H1 (cell line): ENCODE data around the gene CYP4Z1. TPM values are rescaled to one million over a fixed set of nuclear protein-coding genes. Genes with fewer than 3 reads are reported as not detected.
"Not testable (repeated sequence)": the region's sequence is repeated elsewhere in the genome, so short reads cannot be mapped to it uniquely, and the experiment has no call there.

Experiments used
- CTCF ChIA-PET: fragments of 300-600 bp; sonication (Branson Sonifier 250); formaldehyde crosslinking; loops from one replicate; lab custom pipeline; 2021; ENCODE audit not compliant: partially characterized antibody; lab: Charles Lee
- POLR2A ChIA-PET: fragments of 300-600 bp; sonication (Branson Sonifier 250); formaldehyde crosslinking; loops from one replicate; lab custom pipeline; 2021; ENCODE audit warnings: inconsistent platforms; ENCODE audit not compliant: partially characterized antibody; lab: Charles Lee
- DNase-seq, 2 experiments: peaks; one replicate each; pipeline versions ENCODE4 v3.0.0 to v3.0.0-alpha.2; 2010 to 2022; ENCODE audit warnings: low spot score in 2 of 2, low read depth in 1 of 2, mixed read lengths in 1 of 2
- FAIRE-seq: peaks from 2 replicates; lab custom pipeline; 2011; peaks lifted over from hg19 to GRCh38; lab: Jason Lieb, UNC
- H2AFZ ChIP-seq: 2 replicates; pipeline ENCODE4 v1.8.1; 2012; ENCODE audit warnings: low read length, inconsistent platforms
- H2AK5ac ChIP-seq: 2 replicates; pipeline ENCODE4 v1.6.1; 2013; ENCODE audit warnings: low read depth, low read length
- H2BK120ac ChIP-seq: replicated peaks from 2 replicates; pipeline ENCODE3; 2013; ENCODE audit warnings: low read depth, low read length, inconsistent platforms
- H2BK12ac ChIP-seq: 2 replicates; pipeline ENCODE4 v1.6.1; 2013; ENCODE audit warnings: low read depth, low read length
- H2BK15ac ChIP-seq: 2 replicates; pipeline ENCODE4 v1.6.1; 2013; ENCODE audit warnings: low read length
- H2BK20ac ChIP-seq: 2 replicates; pipeline ENCODE4 v1.6.1; 2013; ENCODE audit warnings: low read length
- H2BK5ac ChIP-seq: 2 replicates; pipeline ENCODE4 v1.6.1; 2013; ENCODE audit warnings: low read depth, low read length
- H3K14ac ChIP-seq: 2 replicates; pipeline ENCODE4 v1.6.1; 2013; ENCODE audit warnings: inconsistent platforms; ENCODE audit not compliant: insufficient read length
- H3K18ac ChIP-seq: 2 replicates; pipeline ENCODE4 v1.6.1; 2013; ENCODE audit warnings: low read length; ENCODE audit errors: extremely low read depth
- H3K23ac ChIP-seq: 2 replicates; pipeline ENCODE4 v1.6.1; 2013; ENCODE audit warnings: inconsistent platforms; ENCODE audit not compliant: insufficient read length
- H3K23me2 ChIP-seq: 2 replicates; pipeline ENCODE4 v1.6.1; 2013; ENCODE audit warnings: low read depth, low read length
- H3K27ac ChIP-seq: 2 replicates; pipeline ENCODE4 v1.6.1; 2011; ENCODE audit warnings: low read depth, low read length, inconsistent platforms
- H3K27me3 ChIP-seq, 4 experiments: replicated peaks in 1 of 4; 1 replicate in 1 of 4; 2 replicates in 3 of 4; pipeline versions ENCODE4 v1.6.1 to v1.8.1; 2011 to 2013; ENCODE audit warnings: low read length in 3 of 4, mild to moderate bottlenecking in 3 of 4, inconsistent platforms in 2 of 4, mixed read lengths in 2 of 4, moderate library complexity in 1 of 4; ENCODE audit not compliant: control insufficient read depth in 3 of 4, insufficient read depth in 3 of 4; ENCODE audit errors: extremely low read depth in 1 of 4
- H3K36me3 ChIP-seq, 4 experiments: 2 replicates each; pipeline versions ENCODE4 v1.6.1 to v1.8.1; 2011 to 2013; ENCODE audit warnings: mild to moderate bottlenecking in 4 of 4, low read length in 3 of 4, moderate library complexity in 2 of 4, control low read depth in 1 of 4, inconsistent platforms in 1 of 4; ENCODE audit not compliant: insufficient read depth in 4 of 4, control insufficient read depth in 2 of 4
- H3K4ac ChIP-seq: replicated peaks from 2 replicates; pipeline ENCODE3; 2013; ENCODE audit warnings: low read length, low read depth, mixed read lengths, inconsistent platforms; ENCODE audit not compliant: insufficient read length
- H3K4me1 ChIP-seq, 4 experiments: replicated peaks in 1 of 4; 1 replicate in 1 of 4; 2 replicates in 3 of 4; pipeline versions ENCODE4 v1.6.1 to v1.8.1; 2011 to 2013; ENCODE audit warnings: low read length in 3 of 4, inconsistent platforms in 2 of 4, mixed read lengths in 1 of 4; ENCODE audit not compliant: insufficient read depth in 4 of 4, control insufficient read depth in 3 of 4
- H3K4me2 ChIP-seq, 2 experiments: 2 replicates each; pipeline versions ENCODE4 v1.6.1 to v1.8.1; 2011 to 2013; ENCODE audit warnings: low read depth in 2 of 2, low read length in 2 of 2, control low read depth in 1 of 2, inconsistent platforms in 1 of 2, mild to moderate bottlenecking in 1 of 2; ENCODE audit not compliant: insufficient read depth in 1 of 2
- H3K4me3 ChIP-seq, 4 experiments: fragments of 200-600, 300-600 bp in 1 of 4; sonication (generic), shearing (Covaris generic), sonication (Bioruptor Twin) in 1 of 4; 2 replicates each; pipeline versions ENCODE4 v1.5.1 to v1.8.1; 2011 to 2016; ENCODE audit warnings: low read length in 4 of 4, low read depth in 3 of 4, control low read depth in 2 of 4, inconsistent platforms in 2 of 4, mild to moderate bottlenecking in 2 of 4, mixed read lengths in 1 of 4, moderate library complexity in 1 of 4; ENCODE audit not compliant: insufficient read depth in 2 of 4; ENCODE audit errors: extremely low read depth in 1 of 4
- H3K56ac ChIP-seq: replicated peaks from 2 replicates; pipeline ENCODE3; 2013; ENCODE audit warnings: low read depth, mild to moderate bottlenecking, mixed read lengths, low read length, inconsistent platforms; ENCODE audit not compliant: insufficient read length
- H3K79me1 ChIP-seq: 2 replicates; pipeline ENCODE4 v1.6.1; 2013; ENCODE audit warnings: low read depth, low read length, control low read depth
- H3K79me2 ChIP-seq, 2 experiments: 2 replicates each; pipeline versions ENCODE4 v1.6.1 to v1.8.1; 2012 to 2013; ENCODE audit warnings: low read length in 2 of 2, mild to moderate bottlenecking in 2 of 2, inconsistent platforms in 1 of 2; ENCODE audit not compliant: insufficient read depth in 2 of 2, control insufficient read depth in 1 of 2
- H3K9ac ChIP-seq, 4 experiments: replicated peaks in 1 of 4; 1 replicate in 1 of 4; 2 replicates in 3 of 4; pipeline versions ENCODE4 v1.6.1 to v1.8.1; 2011 to 2013; ENCODE audit warnings: low read depth in 3 of 4, low read length in 3 of 4, control low read depth in 2 of 4, mild to moderate bottlenecking in 2 of 4, moderate library complexity in 2 of 4, inconsistent platforms in 1 of 4; ENCODE audit errors: extremely low read depth in 1 of 4
- H3K9me3 ChIP-seq, 2 experiments: 2 replicates each; pipeline versions ENCODE4 v1.6.1 to v1.8.1; 2012 to 2013; ENCODE audit warnings: mild to moderate bottlenecking in 2 of 2, moderate library complexity in 2 of 2, control low read depth in 1 of 2, inconsistent platforms in 1 of 2, low read depth in 1 of 2, low read length in 1 of 2, mixed read lengths in 1 of 2; ENCODE audit not compliant: insufficient read depth in 2 of 2
- H4K20me1 ChIP-seq, 2 experiments: replicated peaks in 1 of 2; 2 replicates each; pipeline versions ENCODE3 to v1.8.1; 2011 to 2013; ENCODE audit warnings: inconsistent platforms in 2 of 2, low read length in 2 of 2, mild to moderate bottlenecking in 1 of 2; ENCODE audit not compliant: insufficient read depth in 2 of 2, control insufficient read depth in 1 of 2
- H4K5ac ChIP-seq: 2 replicates; pipeline ENCODE4 v1.6.1; 2013; ENCODE audit warnings: low read length, low read depth, mixed read lengths, inconsistent platforms; ENCODE audit not compliant: insufficient read length
- H4K8ac ChIP-seq: 2 replicates; pipeline ENCODE4 v1.8.0; 2013; ENCODE audit warnings: mild to moderate bottlenecking, moderate library complexity, low read length, inconsistent platforms; ENCODE audit not compliant: insufficient read depth; ENCODE audit errors: extremely low read depth
- H4K91ac ChIP-seq: replicated peaks from 2 replicates; pipeline ENCODE3; 2013; ENCODE audit warnings: low read length, mixed read lengths, inconsistent platforms; ENCODE audit not compliant: insufficient read length
- WGBS, 2 experiments: shearing (Covaris generic) in 1 of 2; methylation state at CpG; one replicate each; pipeline versions ENCODE4 v1.1.6 to v1.1.7; 2013 to 2015; ENCODE audit warnings: low lambda C conversion rate in 2 of 2, mixed read lengths in 2 of 2, inconsistent platforms in 1 of 2, low coverage in 1 of 2, missing lambda C conversion rate in 1 of 2; ENCODE audit not compliant: insufficient replicate concordance in 2 of 2, insufficient coverage in 1 of 2, insufficient read length in 1 of 2; ENCODE audit errors: extremely low coverage in 1 of 2, missing lambda C conversion rate in 1 of 2; 5-methylcytosine and 5-hydroxymethylcytosine counted together
- polyA plus RNA-seq, 7 experiments: library from polyadenylated mRNA; depleted of rRNA in 3 of 7; stranded (reverse) in 5 of 7; unstranded in 2 of 7; fragments of >200 nt in 5 of 7; fragments of 200-250 nt in 2 of 7; gene quantifications; 1 replicate in 5 of 7; 2 replicates in 1 of 7; 4 replicates in 1 of 7; pipeline versions ENCODE4 v1.2.1 to v1.2.3, GENCODE V29; 2011 to 2013; ENCODE audit warnings: missing spikeins in 2 of 7, mixed read lengths in 2 of 7
- total RNA-seq: library from RNA; stranded (reverse); fragmentation: NEBNext Ultra II Directional; extraction: Animal tissue kit (Norgen Biotek cat#: 25700); gene quantifications from 2 replicates; pipeline ENCODE4 v1.2.1, GENCODE V29; 2021

Gene CYP4Z1
- total and polyA plus RNA-seq, 2 of the 8 experiments (the other 6 are each of a cell fraction or from before 2014, with no cell fraction given): not detected

- not testable (repeated sequence) for H2BK120ac ChIP-seq, H3K9ac ChIP-seq, H3K36me3 ChIP-seq, H2BK5ac ChIP-seq, H2AK5ac ChIP-seq, H4K8ac ChIP-seq, H3K4me3 ChIP-seq, H4K5ac ChIP-seq, FAIRE-seq, H3K4ac ChIP-seq, H3K27ac ChIP-seq, H3K23me2 ChIP-seq, H3K23ac ChIP-seq, H4K20me1 ChIP-seq, H3K27me3 ChIP-seq, H2AFZ ChIP-seq, H3K79me1 ChIP-seq, H2BK15ac ChIP-seq, H2BK12ac ChIP-seq, H3K9me3 ChIP-seq, H4K91ac ChIP-seq, H2BK20ac ChIP-seq, DNase-seq, H3K18ac ChIP-seq, H3K4me1 ChIP-seq, H3K14ac ChIP-seq, H3K79me2 ChIP-seq, H3K4me2 ChIP-seq, H3K56ac ChIP-seq
- POLR2A ChIA-PET: interaction anchor here (1.1 kb wide), 1 partner anchor 220 kb away, joined by 3 read pairs; no protein-coding TSS in a partner anchor
- WGBS, 2 experiments: 86% methylated on average over 9 of the region's 9 CpGs; no CpG with 5 or more reads in 1 of the 2 experiments
- CTCF ChIA-PET: interaction anchor here (1.6 to 3.3 kb wide), 2 partner anchors 26 to 29 kb away, joined by 4 to 12 read pairs; no protein-coding TSS in a partner anchor
These were observed 82.1 kb downstream of the CYP4Z1 start for GRCh38 chr1:47149162-47149561.

- H3K14ac ChIP-seq, H2AK5ac ChIP-seq, H3K79me1 ChIP-seq, H3K4ac ChIP-seq, H2BK15ac ChIP-seq, H3K9ac ChIP-seq, H2BK12ac ChIP-seq, H4K8ac ChIP-seq, FAIRE-seq, DNase-seq, H2BK20ac ChIP-seq, H3K27me3 ChIP-seq, H3K27ac ChIP-seq, POLR2A ChIA-PET, H3K23ac ChIP-seq, H3K36me3 ChIP-seq, H2BK120ac ChIP-seq, H3K4me2 ChIP-seq, H3K9me3 ChIP-seq, H4K20me1 ChIP-seq, H4K5ac ChIP-seq, H3K4me3 ChIP-seq, H3K79me2 ChIP-seq, H3K4me1 ChIP-seq, H2AFZ ChIP-seq, H3K56ac ChIP-seq, H3K18ac ChIP-seq, H3K23me2 ChIP-seq, H2BK5ac ChIP-seq, H4K91ac ChIP-seq: not testable (repeated sequence)
- CTCF ChIA-PET: interaction anchor here (0.7 to 1.8 kb wide), 4 partner anchors 9 to 283 kb away, joined by 3 to 5 read pairs (median 4); no protein-coding TSS in a partner anchor
These were observed 89.4 kb downstream of the CYP4Z1 start for GRCh38 chr1:47156457-47156856.
